Inflammatory macrophage treated with lipopolysaccharide for 4 hours (primary cell): ENCODE measurements around the gene FAT1.

Experiments
- DNase-seq: peaks from one replicate; pipeline ENCODE4 v3.0.0-alpha.2; 2020

The FAT1 gene

DNA sequence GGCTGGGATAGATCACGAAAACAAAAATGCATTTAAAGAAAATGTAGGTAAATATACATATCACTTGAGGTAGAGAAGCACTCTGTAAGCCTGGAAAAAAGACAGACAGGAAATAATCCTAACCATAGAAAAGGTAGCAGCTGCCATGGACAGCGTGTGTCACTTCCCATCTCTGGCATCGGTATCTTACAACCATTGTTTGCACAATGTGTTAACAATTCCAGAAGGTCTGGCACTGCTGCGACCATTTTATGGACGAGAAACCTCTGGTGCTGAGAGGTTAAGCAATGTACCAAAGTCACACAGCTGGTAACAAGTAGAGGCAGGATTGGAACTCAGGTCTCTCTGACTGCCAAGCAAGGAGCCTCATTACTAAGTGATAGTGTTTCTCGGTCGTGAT, 166.6 kb downstream of the FAT1 start:
- no peak for DNase-seq

DNA sequence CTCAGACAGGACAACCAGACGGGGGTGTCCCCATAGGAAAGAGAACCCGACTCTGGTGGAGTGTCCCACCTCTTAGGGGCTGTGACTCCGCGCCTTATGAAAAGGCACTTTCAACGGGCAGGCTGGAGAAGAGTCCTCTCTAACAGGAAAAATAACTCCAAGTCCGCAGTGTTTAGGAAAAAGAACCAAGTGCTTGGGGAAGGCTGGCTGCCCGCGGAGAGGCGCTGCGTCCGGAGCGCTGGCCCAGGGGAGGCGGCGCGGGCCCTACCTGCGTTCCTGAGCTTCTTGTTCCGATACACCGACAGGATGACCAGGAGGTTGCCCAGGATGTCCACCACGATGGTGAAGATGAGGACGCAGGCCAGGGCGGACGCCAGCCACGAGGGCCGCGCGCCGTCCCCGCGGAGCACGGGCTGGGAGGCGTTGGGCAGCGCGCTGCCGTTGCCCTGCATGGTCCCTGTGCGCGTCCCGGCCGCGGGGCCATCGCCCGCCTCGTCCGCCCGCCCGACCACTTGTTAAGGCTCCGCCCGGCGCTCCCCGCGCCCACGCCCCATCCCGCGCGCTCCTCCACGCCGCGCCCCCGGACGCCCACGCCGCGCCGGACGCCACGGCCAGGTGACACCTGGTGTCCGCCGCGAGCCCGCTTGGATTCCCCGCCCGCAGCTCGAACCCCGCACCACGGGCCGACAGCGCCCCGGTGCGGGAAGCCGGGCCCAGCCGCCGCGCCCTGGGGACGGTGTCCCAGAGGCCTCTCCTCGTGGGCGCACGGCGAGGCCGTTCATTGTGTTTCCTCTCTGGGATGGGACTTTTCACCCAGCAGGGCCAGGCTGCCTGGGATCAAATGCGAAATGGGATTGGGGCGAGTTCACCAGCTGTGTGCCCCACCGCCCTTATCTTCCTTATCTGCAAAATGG, 168.5 kb downstream of the FAT1 start, which contains the start of gene MTNR1A:
TSS of gene MTNR1A (minus strand) at position 654 of the 914 bp plus-strand sequence. CDS start at position 452, 202 bp downstream.
- no peak for DNase-seq

DNA sequence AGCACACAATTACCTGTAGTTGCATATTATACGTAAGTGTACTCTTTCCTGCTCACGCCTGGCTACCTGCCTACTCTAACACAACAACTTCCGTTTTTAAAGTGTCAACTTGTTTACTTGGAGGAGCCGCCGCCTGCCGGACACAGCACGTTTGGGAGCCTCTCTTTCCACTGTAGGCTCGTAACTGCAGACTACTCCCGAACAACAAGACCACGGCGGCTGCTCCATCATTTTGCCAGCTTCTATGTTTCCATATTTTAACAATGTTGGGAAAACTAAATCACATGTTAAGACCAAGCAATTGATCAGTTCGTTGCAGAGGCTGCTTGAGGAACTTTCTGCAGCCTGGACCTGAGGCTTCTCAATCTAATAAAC, 169.1 kb downstream of the FAT1 start:
- DNase-seq: no peak

DNA sequence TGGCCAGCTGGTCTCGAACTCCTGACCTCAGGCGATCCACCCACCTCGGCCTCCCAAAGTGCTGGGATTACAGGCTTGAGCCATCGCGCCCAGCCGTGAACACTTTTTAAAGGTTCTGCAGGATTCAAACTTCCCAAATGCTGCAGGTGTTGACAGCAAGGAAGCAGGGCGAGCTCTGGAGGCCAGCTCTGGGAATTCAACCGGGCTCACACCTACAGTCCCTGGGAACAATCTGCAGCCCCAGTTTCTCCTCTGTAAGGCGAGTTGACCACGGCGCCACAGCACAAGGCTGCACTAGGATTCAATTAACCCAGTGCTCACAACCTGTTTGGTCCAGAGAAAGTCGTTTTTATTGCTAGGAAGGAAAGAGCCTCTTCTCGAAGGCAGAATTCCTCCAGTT, 169.9 kb downstream of the FAT1 start:
- no peak for DNase-seq

DNA sequence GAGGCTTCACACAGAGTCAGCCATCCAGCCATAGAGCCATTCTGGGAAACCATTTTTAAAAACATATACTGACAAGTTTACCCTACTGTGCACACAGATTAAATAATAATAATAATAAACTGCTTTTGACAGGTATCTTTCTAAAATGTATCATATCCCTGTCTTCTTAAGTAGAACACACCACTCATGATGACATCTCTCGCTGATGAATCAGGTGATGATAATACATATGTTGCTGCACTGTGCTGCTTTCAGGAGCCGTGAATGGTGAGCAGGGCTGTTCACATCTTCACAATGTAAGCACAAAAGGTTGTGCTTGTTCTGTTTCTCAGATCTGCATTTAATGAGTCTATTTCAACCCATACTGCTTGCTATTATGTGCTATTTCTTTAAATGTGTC, 171.8 kb downstream of the FAT1 start:
- no peak for DNase-seq

DNA sequence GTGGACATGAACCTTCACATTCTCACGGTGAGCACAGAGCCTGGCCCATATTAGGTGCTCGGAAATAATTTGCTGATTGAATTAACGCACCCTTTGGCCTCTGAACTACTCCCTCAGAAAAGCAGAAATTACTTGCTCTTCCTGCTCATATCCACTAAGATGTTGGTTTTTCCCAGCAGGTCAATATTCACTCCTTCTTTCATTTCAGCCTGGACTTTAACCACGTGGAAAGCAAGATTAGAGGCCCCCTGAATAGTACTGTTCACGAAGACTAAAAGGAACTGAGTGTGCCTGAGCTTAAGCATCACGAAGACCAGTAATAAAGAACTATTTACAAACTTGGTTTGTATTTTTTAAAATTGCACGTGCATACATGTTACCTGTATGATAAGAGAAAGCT, 178.2 kb downstream of the FAT1 start:
- no peak for DNase-seq

DNA sequence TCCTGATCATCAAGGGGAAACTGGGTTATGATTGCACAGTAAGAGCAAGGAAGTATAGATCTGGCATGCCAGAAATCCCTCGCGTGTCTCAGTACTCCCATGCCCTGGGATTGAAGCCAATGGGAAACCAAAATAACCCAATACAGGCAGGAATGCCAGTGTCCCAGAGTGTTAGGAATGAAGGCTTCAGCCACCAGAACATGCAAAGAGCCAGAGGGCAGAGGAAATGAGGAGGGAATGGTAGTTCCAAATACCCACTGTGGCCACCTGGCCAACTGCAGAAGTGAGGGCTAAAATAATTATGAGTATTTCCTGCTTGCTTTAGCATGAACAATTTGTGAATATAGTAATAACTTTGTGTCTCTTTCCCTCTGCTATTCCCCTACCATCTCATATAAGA, 180.4 kb downstream of the FAT1 start:
- no peak for DNase-seq

DNA sequence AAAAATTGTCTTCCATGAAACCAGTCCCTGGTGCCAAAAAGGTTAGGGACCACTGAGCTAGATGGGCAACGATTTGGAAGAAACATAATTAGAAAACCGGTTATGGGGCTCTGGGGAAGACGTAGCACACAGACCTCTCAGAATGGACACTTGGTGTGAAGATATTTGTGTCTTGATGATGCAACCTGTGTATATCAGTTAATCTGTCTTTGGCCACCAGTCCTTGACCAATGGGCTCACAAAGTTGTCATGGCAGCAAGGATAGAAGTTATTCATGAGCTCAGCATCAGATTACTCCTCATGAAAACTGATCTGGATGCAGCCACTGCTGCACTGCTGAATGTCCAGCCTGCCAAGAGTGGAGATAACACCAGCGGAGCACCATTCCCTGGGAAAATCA, 181.9 kb downstream of the FAT1 start:
- no peak for DNase-seq

DNA sequence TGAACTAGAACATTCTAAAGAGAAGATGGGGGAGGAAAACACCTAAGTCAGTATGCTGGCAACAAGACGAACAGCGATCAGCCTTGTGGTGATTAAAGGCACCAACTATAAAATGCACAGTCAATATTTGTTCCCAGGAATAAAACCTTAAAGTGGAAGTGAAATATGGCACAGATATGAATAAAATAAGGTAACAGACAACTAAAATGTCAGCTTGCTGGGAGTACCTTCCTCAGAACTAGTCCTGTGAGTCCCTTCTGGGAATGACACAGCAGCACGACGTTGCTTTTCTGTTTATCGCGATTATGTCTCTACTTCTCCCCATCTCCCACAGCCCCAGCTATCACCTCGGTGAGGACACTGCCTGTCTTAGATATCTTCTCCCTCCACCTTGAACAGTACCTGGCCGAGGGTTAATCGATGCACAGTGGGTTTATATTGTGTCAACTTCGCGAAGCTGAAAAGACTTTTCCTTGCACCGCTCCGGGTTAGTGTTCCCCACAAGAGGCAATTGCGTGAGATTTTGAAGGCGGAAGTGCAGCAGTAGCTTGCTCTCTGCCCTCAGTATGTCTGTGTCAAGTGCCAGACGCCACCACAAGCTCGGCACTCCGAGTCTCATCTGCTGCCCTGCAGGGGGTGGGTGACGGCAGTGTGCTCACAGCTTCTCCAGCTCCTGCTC, 185.7 kb downstream of the FAT1 start:
- no peak for DNase-seq
